GM21528 (cell line): ENCODE measurements around the gene CHD2.

Source experiments
- ATAC-seq: cut with Tn5 transposase; IDR thresholded peaks from one replicate; pipeline ENCODE4 v1.9.1; 2021; ENCODE audit warnings: mild to moderate bottlenecking, moderate library complexity; ENCODE audit not compliant: unreplicated experiment, low FRiP score

CHD2 gene

DNA sequence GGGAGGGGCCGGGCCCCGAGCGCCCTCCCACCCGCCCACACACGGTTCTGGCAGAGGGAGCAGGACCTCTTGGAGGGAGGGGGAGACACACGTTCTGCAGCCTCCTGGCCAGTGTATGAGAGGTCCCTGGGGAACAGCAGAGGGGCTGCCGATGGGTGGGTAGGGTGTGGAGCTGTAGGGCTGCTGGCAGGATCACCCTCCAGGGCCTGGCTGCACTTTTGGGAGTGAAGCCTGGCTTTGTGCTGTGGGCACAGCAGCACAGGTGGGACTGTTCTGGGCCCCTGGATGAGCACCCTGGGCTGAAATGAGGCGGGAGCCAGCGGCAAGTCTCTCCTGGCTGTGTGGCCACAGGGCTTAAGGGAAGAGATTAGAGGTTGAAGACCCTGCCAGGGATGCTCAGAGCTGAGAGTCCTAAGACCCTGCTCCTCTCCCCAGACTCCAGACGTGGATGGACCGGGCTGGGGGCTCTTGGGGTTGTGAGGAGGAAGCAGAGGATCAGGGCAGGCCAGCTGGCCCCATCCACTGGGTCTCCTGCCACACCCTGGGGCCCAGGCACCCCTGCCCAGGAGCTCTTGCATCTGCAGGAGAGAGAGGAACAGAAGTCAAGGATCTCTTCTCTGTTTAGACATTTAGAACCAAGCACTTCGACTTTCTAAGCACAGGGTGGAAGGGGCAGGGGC lies 143.6 kb downstream of the CHD2 start:
- ATAC-seq, result no peak

DNA sequence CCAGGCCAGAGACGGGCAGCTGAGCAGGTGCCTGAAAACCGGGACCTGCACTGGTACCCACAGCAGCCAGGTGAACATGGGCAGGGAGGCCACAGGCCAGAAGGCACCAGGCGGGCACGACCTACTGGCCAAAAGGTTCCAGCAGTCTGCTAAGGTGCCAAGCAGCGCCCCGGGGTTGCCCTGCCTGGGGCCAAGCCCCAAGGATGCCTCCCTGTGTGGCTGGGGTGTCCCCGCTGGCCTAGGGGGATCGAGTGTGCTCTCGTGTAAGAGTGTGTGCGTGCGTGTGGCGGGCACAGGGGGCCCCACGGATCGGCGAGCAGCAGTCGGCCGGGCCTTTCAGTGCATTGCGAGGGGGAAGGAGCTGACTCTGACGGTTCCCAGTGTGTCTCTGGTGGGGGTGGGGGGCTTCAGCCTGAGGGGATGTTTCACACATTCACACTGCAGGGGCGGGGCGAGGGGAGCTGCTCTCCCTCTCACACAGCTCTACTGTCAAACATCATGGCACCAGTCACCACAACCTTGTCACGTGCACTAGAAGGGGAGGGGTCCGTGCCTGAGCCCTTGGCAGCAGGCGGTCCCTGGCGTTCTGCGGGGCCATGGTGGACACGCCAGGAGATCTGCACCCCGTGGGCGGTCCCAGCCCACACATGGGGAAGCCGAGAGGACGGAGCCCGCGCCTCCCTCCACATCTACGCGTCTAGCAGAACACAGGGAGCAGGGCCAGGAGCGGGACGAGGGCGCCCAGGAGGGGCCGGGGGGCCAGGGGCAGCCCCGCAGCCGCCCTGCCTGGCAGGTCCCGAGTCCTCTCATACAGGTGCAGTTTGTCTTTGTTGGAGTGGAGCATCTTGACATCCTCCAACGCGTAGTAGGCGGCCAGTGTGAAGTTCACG lies 144.4 kb downstream of the CHD2 start:
- no peak for ATAC-seq

DNA sequence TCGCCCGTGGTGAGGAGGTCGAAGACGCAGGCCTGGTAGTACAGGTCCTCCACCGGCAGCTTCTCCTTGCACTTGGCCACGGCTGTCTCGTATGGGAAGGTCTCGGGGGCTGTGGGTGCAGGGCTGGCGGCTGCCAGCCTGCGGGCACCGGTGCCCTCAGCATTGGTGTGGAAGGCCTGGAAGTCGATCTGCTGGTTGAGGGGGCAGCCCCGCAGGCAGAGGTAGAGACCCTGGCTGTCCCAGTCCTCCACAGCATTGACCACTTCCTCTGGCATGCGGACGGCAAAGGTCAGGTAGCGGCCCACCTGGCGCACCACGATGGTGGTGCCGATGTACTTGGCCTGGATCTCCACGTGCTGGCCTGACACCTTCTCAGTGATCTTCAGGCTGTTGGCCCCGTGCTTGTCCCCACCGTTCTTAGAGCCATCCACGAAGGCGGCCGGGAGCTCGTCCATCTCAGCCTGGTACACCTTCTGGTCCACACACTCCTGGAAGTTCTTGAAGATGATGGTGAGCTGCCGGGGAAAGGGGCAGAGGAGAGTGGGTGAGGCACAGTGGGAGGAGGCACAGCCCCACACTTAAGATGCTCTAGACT lies 145.2 kb downstream of the CHD2 start:
- no peak for ATAC-seq

DNA sequence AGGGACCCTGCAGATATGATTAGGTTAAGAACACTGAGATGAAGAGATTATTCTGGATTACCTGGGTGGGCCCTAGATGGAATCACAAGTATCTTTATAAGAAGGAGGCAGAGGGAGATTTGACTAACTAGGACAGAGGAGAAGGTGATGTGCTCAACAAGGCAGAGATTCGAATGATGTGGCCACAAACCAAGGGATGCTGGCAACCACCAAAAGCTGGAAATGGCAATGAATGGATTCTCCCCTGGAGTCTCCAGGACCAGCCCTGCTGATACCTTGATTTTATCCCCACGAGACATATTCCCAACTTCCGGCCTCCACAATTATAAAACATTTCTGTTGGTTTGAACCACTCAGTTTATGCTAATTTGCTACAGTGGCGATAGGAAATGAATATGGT lies 146.0 kb downstream of the CHD2 start:
- no peak for ATAC-seq

DNA sequence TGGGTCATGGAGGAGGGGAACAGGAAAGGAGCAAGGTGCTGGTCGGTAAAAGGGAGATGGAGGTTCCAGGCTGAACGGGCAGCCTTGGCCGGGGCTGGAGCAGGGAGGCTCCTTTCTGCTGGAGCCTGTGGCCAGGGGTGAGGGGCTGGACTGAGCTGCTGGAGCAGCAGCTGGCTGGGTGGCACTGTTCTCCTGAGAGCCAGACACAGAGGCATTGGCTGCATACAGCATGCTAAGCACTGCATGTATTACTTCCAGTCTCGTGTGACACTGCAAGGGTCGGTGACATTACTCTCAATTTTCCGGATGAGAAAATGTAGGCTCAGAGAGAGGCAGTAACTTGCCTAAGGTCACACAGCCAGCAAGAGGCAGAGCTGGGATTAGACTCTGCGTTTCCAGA lies 146.6 kb downstream of the CHD2 start:
- ATAC-seq, result no peak

DNA sequence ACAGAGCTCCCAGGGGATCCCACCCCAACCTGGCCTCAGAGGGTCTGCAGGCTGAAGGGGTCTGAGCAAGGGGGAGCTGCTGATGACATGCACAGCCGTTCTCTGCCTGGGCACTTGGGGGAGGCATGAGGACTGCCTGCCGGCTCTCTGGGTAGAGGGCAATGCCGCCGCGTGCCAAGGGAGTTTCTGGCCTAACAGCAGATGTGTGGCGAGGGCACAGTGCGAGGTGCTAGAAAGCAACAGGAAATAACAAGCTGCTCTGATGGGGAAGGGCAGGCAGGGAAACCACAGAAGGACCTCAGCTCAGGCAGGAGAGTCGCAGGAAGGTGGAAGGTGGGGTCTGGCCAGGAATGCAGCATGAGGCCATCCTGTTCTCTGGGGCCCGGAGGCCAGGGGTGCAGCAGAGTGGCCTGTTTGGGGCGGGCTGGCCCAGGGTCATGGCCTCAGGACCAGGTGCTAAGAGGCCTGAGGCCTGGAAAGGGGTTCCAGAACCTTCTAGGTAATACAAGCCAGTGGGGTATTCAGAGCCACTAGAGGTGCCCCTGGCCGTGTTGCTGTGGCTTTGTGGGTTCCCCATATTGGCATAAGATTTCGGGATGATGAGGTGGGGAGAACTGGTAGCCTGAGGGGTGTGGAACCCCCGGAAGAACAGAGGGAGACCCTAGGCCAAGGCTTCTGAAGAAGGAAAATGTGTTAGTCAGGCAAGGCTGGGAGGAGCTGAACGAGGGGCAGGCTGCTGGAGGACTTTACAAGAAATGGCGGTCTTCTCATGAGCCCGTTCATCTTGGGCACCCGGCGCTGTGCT lies 147.7 kb downstream of the CHD2 start:
- ATAC-seq, result no peak

DNA sequence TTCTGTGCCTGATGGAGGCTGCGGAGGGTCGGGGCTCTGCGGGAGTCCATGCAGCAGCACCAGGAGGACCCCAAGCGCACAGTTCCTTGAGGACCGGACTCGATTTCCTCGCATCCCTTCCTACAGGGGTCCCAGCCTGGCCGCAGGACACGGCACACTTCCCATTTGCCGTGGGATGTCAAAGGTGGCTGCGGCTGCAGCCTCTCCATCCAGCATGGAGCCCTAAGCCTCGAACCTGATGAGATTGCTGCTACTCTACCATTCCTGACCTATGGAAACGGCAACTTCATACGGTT lies 148.2 kb downstream of the CHD2 start:
- ATAC-seq, result no peak

DNA sequence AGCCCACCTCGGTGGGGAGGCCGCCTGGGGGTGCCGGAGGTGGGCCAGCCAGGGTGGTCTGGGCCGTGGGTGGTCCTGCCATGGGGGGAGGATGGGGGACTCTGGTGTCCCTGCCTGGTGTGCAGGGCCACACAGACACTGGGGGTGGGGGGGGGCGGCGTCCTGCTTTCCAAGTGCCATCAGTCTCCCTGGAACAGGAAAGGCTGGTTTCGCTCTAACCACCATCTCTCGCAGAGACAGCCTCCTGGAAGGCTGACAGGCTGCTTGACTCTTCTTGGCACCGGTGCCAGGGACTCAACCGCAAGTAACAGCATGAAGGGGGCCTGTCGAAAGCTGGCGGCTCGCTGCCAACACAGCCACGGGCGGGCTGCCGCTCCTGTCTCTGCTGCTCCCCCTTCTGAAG lies 148.6 kb downstream of the CHD2 start:
- no peak for ATAC-seq

DNA sequence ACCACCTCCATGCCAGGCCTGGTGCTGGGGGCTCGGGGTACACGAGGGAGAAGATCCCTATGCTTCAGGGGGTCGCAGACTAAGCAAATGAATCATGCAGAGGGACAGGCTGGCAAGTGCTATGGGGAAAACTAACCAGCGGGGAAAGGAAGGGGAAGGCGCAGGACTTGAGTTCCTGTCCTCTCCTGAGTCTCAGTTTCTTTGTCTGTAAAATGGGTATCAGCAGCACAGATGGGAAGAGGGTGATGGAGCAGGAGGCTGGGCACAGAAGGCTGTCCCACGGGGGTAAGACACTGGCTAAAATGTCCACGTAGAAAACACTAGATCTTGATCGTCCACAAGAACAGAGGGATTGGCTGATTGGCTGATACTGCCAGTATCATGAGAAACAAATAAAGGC lies 149.1 kb downstream of the CHD2 start:
- no peak for ATAC-seq

DNA sequence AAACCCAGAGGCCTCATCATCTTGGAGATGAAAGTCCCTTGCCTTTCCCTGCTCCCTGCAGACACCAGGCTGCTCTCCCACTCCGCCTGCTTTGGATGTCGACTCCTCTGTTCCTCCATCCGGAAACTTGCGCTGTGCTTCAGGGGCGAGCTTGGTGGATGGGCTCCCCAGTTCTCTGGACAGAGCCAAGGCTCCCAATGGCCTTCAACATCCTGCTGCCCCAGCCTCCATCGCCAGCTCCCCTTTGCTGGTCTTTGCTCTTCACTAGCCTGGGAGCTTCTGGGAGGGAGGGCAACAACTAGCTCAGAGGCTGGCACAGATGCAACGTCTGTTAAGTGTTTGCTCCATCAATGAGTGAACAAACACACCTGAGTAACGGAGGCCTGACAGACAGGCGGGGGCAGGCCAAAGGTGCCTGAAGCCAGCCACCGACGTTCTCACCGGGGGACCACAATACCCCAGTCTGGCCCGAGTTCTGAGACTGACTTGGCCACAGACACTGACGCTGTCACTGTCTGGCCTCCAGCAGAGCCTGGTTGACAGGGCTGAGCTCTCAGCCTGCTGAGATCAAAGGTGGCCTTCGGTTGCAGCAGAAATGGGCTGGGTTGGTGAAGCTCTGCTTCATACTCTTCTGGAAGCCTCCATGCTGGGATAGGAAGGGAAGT lies 149.9 kb downstream of the CHD2 start:
- no peak for ATAC-seq

DNA sequence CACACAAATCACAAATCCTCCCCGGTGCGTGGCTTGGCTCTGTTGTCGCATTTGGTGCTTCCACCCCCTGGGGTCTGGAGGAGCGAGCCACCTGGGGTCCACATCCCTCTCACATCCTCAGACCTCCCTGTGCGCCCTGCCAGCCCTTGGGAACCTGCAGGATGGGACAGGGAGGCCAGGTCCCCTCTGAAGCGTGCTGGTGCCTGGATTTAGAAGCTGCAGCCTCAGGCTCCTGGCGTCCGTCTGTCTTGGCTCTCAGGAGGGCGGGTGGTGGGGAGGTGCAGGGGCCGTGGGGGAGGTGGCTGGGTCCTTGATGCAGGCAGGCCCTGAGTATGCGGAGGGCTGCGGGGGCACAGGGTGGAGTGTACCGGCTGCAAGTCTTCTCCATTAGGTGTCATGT lies 150.5 kb downstream of the CHD2 start:
- no peak for ATAC-seq

DNA sequence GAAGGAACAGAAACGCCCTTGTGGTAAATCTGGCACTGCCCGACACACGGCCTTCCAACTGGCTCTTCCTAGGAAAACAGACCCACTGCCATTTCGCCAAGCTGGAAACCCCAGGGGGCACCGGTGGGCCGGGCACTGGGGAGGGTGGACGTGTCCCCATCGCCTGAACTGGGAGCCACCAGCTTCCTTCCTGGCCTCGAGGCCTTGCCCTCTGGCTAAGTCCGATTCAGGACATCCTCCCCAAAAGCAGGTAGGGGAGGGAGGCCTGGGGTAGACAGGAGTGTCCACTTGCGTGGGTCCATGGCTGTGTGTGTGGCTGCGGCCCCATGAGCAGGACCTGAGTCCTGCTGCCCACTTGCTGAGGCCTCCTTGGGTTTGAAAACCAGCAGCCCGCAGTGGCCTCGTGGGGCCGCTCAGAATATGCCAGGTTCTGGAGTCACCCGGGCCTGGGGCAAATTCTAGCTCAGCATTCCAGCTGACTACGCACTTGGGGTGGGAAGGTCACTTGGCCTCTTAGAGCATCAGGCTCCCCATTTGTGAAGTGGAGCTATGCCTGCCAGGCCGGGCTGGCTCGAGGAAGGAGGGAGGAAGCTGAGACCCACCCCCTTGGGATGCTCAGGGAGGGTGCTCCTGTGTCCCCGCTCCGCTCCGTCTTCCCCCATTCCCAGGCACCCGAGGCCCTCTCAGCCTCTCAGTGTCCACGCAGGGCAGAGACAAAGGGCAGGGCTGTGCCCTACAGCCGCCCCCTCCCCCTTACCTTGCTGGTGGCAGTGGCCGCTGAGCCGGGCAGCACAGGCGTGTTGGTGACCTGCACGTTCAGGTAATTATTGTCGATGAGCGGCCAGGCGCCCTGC lies 151.3 kb downstream of the CHD2 start:
- ATAC-seq, result no peak

DNA sequence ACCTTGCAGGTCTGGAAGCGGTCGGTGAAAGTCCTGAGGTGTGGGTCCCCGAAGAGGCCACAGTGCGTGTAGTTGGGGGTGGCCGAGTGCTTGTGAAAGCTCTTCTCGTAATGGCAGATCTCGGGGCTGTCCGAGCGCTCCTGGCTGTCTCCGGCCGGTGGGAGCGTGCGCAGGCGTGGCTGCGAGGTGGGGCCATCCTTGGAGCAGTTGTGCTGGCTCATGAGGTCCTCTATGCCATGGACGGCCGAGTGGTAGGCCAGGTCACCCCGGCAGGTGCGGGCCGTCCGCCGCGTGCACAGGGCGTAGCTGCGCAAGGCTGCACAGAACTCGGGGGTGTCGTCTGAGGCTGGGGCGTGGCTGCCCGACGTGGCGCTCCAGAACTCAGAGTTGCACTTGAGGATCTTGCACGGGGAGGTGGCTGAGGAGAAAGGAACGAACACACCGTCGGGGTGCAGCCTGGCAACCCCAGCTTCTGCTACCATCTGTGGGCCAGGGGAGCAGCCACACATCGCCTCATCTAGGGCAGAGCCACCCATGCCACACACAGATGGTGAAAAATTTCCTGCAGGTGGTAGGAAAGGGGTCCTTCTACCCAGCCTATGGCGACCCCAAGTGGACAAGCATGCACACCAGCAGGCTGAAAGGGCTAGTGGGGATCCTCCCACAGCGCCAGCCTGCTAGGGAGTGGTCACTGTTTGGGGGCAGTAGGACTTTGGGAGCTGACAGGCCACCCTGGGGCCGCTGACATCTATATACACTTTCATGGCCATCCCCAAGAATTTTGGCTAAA lies 152.2 kb downstream of the CHD2 start:
- no peak for ATAC-seq

DNA sequence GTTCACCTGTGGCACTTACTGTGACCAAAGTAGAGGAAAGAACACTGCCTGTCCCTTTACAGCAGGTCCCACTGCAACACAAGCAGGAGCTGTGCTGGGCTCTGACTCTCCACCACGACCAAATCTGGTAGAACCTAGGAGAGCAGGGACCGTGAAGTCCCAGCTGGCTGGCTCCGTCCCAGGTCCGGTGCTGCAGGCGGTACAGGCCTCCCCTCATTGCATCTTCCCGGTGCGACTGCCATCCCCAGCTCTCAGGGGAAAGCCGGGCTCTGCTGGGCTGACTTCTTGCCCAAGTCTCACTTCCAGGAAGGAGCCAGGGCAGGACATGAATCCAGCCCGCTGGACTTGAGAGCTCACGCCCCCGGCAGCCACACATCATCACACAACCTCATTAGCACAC lies 155.1 kb downstream of the CHD2 start:
- ATAC-seq, result no peak

DNA sequence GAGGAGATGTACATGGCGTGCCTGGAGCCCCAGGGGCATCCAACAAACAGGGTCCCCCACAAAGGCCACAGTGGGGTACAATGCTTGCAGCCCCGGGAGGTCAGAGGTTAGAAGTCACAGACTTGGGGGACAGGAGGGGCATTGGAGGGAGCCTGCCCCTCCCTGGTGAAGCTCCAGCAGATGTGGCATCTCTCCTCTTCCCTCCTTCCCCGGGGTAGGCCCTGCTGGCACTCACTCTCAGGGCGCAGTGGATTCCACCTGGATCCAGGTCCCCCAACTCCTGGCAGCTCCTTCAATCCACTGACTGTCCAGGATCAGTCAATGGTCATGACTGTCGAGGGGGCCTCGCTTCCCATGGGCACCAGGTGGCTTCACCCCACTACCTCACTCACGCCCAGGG lies 156.7 kb downstream of the CHD2 start:
- ATAC-seq, result no peak

DNA sequence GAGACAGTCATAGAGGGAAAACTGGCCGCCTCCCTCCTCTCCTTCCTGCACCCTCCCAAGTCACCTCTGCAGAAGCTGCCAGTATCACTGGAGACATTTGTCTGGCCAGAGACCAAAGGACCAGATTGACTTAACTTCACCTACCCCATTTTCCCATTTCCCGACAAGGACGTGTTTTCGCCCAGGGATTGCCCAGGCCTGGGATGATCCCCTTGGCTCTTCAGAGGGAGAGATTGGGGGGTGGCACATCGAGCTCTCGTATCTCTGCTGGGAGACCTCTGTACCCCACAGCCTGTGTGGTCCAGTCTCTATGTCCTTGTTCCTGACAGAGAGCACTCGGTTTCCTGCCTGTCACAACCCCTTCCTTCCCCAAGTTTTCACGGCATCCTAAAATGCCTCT lies 157.5 kb downstream of the CHD2 start:
- no peak for ATAC-seq

DNA sequence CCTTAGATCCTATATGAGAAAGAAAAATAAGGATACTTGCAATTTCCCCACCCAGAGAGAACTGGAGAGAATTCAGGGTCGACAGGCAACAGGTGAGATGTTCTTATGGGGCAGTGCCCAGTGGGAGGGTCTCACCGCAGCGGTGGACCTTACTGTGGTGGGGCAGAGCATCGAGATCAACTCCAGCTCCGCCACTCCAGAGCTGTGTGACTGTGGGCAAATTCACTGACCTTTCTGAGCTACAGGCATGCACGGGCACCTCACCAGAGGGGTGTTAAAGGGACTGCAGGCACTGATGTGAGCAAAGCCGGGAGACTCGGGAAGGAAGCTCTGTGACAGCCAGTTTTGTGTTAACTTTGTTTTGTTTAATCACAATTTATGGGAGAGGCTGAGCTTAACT lies 158.0 kb downstream of the CHD2 start:
- ATAC-seq, result no peak

DNA sequence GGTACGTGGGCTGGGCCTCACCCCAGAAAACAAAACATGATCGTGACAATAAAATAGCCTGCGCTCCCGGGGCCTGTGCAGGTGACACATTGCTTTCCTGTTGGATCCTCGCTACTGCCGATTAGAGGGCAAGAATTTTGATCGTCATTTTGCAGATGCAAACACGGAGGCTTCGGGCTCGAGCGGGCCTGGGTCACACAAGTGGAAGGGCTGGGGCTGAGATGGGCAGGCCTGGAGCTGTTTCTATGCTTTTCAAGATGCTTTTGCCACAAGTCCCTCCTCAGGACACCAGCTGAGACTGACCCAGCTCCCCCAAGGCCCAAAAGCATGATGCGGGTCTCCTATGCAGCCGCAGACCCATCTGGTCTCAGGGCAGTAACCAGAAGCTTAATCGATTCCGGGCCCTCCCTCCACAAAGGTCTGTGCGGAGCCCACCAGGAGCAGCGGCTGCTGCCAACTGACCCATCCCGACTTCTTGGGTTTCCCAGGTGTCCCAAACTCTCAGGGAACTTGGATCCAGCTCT lies 158.8 kb downstream of the CHD2 start:
- no peak for ATAC-seq

DNA sequence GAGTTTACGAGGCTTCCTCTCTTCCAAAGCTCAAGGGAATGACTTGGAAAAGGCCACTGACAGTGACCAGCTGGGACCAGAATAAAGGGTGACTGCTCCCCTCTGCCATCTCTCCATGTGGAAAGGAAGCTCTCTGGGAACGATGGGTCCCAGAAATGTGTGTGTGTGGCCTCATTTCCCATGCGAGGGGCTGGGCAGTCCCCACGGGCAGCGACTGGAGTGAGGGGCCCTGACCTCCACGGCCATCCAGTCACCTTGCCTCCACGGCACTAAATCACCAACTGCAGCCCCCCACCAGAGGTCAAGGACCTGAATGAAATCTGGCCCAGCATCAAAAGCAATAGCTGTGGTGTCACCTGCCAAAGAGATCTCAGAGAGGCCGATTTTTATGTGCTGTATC lies 159.3 kb downstream of the CHD2 start:
- no peak for ATAC-seq
